ENCODE measurements around the gene USP40.

The USP40 gene

DNA sequence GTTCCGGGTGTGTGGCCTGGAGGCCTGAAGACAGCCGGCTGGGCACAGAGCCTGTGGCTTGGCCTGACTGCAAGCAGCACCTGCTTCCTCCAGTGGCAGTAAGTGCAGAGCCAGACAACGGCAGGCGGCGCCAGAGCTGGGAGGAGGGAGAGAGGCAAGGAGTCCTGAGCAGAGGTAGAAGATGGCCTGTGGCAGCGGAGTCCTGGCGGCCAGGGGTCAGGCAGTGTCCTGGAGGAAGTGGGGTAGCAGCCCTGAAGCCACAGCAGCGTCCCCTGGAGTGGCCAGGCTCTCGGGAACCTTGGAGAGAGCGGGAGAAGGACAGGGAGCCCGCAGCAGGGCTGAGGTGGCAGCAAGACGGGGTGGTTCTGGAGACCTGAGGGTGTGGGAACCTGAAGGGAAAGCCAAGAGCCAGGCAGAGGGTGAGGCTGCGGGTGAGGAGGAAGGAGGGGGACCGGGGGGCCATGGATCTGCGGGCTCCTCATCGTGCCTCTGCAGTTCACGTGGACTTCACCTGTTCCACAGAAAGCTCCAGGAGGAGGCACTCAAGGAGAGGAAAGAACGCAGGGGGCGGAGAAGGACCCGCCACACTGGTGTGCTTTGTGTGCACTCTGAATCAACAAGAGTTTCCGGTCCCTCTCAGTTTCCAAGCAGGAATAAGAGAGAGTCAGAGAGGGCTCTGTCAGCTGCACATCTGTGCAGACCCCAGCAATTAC, 85.9 kb downstream of the USP40 start:
- no peaks in the 10 kb centered on the region for H3K27me3 ChIP-seq (ENCODE audit: insufficient read depth, low read length, poor library complexity)
- WGBS (ENCODE audit: extremely low coverage, insufficient coverage, low lambda C conversion rate), result no CpG with 5 or more reads among the region's 21 CpGs
- no peaks in the 10 kb centered on the region for H3K4me1 ChIP-seq (ENCODE audit: control insufficient read depth, low read depth, low read length)
- H2BK120ac ChIP-seq (ENCODE audit: low read depth, low read length), result no peak overlapping the region
- no peak overlapping the region for H2BK15ac ChIP-seq (replicated peaks; ENCODE audit: low read depth)
- H2AK5ac ChIP-seq (ENCODE audit: low read length), result no peak overlapping the region
- H3K4me3 ChIP-seq (ENCODE audit: low read length), result no peak overlapping the region
- no peak overlapping the region for H3K56ac ChIP-seq (ENCODE audit: low read length)
- H3K79me2 ChIP-seq (ENCODE audit: control insufficient read depth, insufficient read depth, low read length), result no peaks in the 10 kb centered on the region
- H3K18ac ChIP-seq (ENCODE audit: low read length), result no peak overlapping the region
- H3K9ac ChIP-seq (ENCODE audit: low read length), result no peak overlapping the region
- H3K23ac ChIP-seq (ENCODE audit: low read length), result no peak overlapping the region
- H3K79me1 ChIP-seq (ENCODE audit: low read length), result no peaks in the 10 kb centered on the region
- no peak overlapping the region for H3K4me2 ChIP-seq (ENCODE audit: low read length)
- H3K36me3 ChIP-seq (ENCODE audit: control insufficient read depth, insufficient read depth, low read length), result no peaks in the 10 kb centered on the region
- H3K27ac ChIP-seq (ENCODE audit: low read depth, low read length), result no peak overlapping the region
- DNase-seq, result no peak
- no peak overlapping the region for H4K8ac ChIP-seq (ENCODE audit: low read depth, low read length)
- H4K5ac ChIP-seq (ENCODE audit: low read length), result no peak overlapping the region
- H3K4ac ChIP-seq (ENCODE audit: low read depth, low read length), result no peak overlapping the region
- H2BK5ac ChIP-seq (ENCODE audit: low read length), result no peak overlapping the region

DNA sequence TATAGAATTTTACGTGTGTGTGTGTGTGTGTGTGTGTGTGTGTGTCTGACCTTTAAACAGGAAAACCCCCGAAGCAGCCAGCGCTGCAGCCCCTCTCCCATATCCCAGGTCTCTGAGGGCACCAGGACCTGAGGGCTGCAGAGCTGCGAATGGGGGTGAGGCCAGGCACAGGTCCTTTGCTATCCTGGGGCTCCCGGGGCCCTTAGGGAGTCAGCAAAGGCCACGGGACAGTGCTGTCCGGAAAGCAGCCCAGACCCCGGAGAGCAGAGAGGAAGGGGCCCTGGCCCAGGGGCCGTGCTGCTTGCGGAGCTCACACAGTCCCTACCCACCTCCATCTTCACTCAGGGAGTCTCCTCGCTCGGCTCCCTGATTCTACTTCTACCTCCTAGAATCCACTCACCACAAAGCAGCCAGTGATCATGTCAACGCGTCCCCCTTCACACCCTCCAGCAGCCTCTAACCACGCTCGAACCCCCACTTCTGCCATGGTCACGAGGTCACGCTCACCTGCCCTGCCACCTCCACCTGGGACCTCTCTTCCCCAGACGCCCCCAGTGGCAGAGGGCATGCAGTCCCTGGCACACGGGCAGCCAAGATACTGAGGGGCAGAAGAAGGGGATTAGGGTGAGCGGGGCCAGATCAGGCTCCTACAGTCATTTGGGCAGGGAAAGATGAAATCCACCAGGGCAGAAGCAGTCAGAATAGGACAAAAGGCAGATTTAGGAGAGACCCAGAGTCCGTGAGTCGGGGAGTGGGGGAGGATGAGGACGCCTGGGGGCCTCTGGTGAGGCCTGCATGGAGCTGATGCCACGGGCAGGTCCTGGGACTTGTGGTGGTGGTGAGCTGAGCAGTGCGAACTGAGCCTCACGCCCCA, 86.7 kb downstream of the USP40 start:
- no peak for DNase-seq
- H3K9ac ChIP-seq (ENCODE audit: low read length), result no peak overlapping the region
- H3K27ac ChIP-seq (ENCODE audit: low read depth, low read length), result no peak overlapping the region
- WGBS (ENCODE audit: extremely low coverage, insufficient coverage, low lambda C conversion rate), result no CpG with 5 or more reads among the region's 27 CpGs
- no peaks in the 10 kb centered on the region for H3K4me1 ChIP-seq (ENCODE audit: control insufficient read depth, low read depth, low read length)
- no peaks in the 10 kb centered on the region for H3K79me1 ChIP-seq (ENCODE audit: low read length)
- no peaks in the 10 kb centered on the region for H3K27me3 ChIP-seq (ENCODE audit: insufficient read depth, low read length, poor library complexity)
- H3K4me3 ChIP-seq (ENCODE audit: low read length), result no peak overlapping the region
- H3K4me2 ChIP-seq (ENCODE audit: low read length), result no peak overlapping the region
- no peak overlapping the region for H2AK5ac ChIP-seq (ENCODE audit: low read length)
- H4K5ac ChIP-seq (ENCODE audit: low read length), result no peak overlapping the region
- no peak overlapping the region for H2BK120ac ChIP-seq (ENCODE audit: low read depth, low read length)
- H2BK15ac ChIP-seq (replicated peaks; ENCODE audit: low read depth), result no peak overlapping the region
- H3K36me3 ChIP-seq (ENCODE audit: control insufficient read depth, insufficient read depth, low read length), result no peaks in the 10 kb centered on the region
- no peak overlapping the region for H3K18ac ChIP-seq (ENCODE audit: low read length)
- H3K4ac ChIP-seq (ENCODE audit: low read depth, low read length), result no peak overlapping the region
- no peak overlapping the region for H3K56ac ChIP-seq (ENCODE audit: low read length)
- H4K8ac ChIP-seq (ENCODE audit: low read depth, low read length), result no peak overlapping the region
- no peak overlapping the region for H2BK5ac ChIP-seq (ENCODE audit: low read length)
- H3K23ac ChIP-seq (ENCODE audit: low read length), result no peak overlapping the region
- no peaks in the 10 kb centered on the region for H3K79me2 ChIP-seq (ENCODE audit: control insufficient read depth, insufficient read depth, low read length)

DNA sequence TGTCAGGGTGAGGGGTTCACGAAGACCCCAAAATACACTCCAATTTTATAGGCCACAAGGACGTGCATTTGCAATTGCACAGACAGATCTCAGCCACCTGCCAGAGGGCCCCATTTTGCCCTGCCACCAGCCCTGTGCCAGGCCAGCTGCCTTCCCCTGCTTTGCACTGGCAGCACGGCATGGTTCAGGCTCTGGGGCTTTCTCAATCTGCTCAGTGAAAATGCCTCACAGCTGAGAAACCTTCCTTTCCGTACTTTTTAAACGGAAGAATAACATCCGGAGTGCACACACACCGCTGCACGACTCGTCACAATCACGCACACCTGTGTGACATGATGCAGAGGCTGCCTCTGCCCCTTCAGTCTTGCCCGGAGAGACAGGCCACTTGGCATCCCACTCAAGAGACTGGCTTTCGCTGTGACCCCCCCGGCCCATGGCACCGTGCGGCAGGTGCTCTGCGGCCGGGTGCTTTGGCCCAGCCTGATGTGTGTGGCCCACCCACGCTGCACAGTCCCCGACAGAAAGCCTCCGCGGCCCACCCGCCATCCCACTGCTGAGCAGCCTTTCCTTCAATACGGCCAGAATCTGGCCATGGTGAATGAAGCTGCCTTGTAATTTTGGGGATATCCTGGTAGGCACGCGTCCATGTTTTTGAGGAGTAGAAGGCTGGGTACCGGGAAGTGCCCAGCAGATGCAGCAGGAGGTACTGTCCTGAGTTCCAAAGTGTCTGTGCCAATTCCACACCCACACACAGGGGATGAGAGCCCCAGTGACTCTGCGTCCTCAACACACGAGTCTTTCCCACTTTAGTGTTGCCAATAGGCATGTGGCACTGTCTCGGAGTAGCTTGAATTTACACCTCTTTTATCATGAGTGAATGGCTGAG, 88.8 kb downstream of the USP40 start:
- H3K27me3 ChIP-seq (ENCODE audit: insufficient read depth, low read length, poor library complexity), result no peaks in the 10 kb centered on the region
- H2AK5ac ChIP-seq (ENCODE audit: low read length), result no peak overlapping the region
- H3K79me1 ChIP-seq (ENCODE audit: low read length), result no peaks in the 10 kb centered on the region
- no peak overlapping the region for H3K4me2 ChIP-seq (ENCODE audit: low read length)
- no peaks in the 10 kb centered on the region for H3K4me1 ChIP-seq (ENCODE audit: control insufficient read depth, low read depth, low read length)
- H3K56ac ChIP-seq (ENCODE audit: low read length), result no peak overlapping the region
- no peaks in the 10 kb centered on the region for H3K79me2 ChIP-seq (ENCODE audit: control insufficient read depth, insufficient read depth, low read length)
- H4K5ac ChIP-seq (ENCODE audit: low read length), result no peak overlapping the region
- no peak overlapping the region for H2BK120ac ChIP-seq (ENCODE audit: low read depth, low read length)
- no peak overlapping the region for H4K8ac ChIP-seq (ENCODE audit: low read depth, low read length)
- H3K4me3 ChIP-seq (ENCODE audit: low read length), result no peak overlapping the region
- no peak overlapping the region for H3K18ac ChIP-seq (ENCODE audit: low read length)
- no peaks in the 10 kb centered on the region for H3K36me3 ChIP-seq (ENCODE audit: control insufficient read depth, insufficient read depth, low read length)
- DNase-seq, result no peak
- H3K23ac ChIP-seq (ENCODE audit: low read length), result no peak overlapping the region
- H2BK5ac ChIP-seq (ENCODE audit: low read length), result no peak overlapping the region
- H3K9ac ChIP-seq (ENCODE audit: low read length), result no peak overlapping the region
- no peak overlapping the region for H3K27ac ChIP-seq (ENCODE audit: low read depth, low read length)
- WGBS (ENCODE audit: extremely low coverage, insufficient coverage, low lambda C conversion rate), result no CpG with 5 or more reads among the region's 29 CpGs
- no peak overlapping the region for H3K4ac ChIP-seq (ENCODE audit: low read depth, low read length)
- H2BK15ac ChIP-seq (replicated peaks; ENCODE audit: low read depth), result no peak overlapping the region

DNA sequence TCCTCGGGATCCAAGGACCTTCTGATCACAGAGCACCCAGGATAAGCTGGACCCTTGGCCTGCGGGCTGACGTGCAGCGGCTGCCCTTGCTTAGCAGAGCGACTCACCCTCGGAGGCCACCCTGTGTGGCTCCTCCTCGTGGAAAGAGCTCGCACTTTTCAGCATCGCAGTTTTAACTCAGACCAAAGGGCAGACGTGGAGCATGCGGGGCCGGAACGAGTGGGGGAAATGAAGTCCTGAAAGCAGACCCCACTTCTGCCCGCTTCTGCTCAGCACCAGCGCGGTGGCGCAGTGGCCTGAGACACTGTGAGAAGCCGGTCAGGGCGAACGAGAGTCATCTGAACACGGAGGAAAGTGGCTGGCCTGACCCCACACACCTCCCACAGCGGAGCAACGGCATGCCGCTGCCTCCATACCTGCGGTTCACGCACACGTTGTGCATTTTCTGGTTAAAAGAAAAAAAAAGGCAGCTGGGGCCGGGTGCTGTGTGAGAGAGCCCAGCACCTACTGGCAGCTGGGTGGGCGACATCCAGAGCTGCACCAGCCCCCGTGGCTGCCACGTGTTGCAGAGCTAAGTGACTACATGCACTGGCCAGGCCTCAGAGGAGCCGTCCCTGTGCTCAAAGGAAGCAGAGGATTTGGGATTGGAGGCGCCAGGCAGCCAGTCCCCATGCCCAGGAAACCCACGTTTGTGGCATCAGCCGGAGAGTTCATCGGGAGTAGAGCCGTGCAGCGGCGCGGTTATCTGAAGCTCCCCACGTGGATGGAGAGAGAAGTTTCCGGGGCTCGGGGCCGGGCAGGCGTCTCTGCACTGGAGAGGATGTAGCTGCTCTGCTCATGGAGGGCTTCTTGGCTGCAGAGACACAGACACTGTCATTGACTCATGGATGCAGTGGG, 89.7 kb downstream of the USP40 start:
- Histone ChIP-seq H3K23ac (ENCODE audit: low read length) (no peak overlapping the region), H3K56ac (ENCODE audit: low read length) (no peak overlapping the region), H2BK15ac (replicated peaks; ENCODE audit: low read depth) (no peak overlapping the region), H3K9ac (ENCODE audit: low read length) (no peak overlapping the region), H3K79me2 (ENCODE audit: control insufficient read depth, insufficient read depth, low read length) (no peaks in the 10 kb centered on the region), H3K18ac (ENCODE audit: low read length) (no peak overlapping the region), H3K4me2 (ENCODE audit: low read length) (no peak overlapping the region), H3K4ac (ENCODE audit: low read depth, low read length) (no peak overlapping the region), H2BK120ac (ENCODE audit: low read depth, low read length) (no peak overlapping the region), H3K79me1 (ENCODE audit: low read length) (no peaks in the 10 kb centered on the region), H4K5ac (ENCODE audit: low read length) (no peak overlapping the region), H3K36me3 (ENCODE audit: control insufficient read depth, insufficient read depth, low read length) (no peaks in the 10 kb centered on the region), H2AK5ac (ENCODE audit: low read length) (no peak overlapping the region), H3K27ac (ENCODE audit: low read depth, low read length) (no peak overlapping the region), H3K4me3 (ENCODE audit: low read length) (no peak overlapping the region), H3K27me3 (ENCODE audit: insufficient read depth, low read length, poor library complexity) (no peaks in the 10 kb centered on the region), H2BK5ac (ENCODE audit: low read length) (no peak overlapping the region), H4K8ac (ENCODE audit: low read depth, low read length) (no peak overlapping the region), H3K4me1 (ENCODE audit: control insufficient read depth, low read depth, low read length) (no peaks in the 10 kb centered on the region)
- no CpG with 5 or more reads among the region's 45 CpGs for WGBS (ENCODE audit: extremely low coverage, insufficient coverage, low lambda C conversion rate)
- DNase-seq, result no peak

DNA sequence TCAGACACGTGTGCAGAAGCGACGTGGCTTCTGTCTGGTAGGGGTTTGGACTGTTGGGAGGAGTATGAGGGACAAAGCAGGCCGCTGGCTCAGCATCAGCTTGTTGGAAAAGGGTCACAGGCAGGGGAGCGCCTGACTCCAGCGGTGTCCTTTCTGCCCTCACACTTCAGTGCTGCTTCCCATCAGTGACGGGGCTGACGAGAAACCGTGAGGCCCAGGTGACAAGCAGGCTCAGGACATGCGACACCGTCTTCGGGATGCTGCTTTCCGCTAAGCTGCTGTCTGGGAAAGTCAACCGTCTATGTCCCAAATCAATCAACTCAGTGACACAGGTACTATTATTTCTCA, 90.5 kb downstream of the USP40 start:
- no peak overlapping the region for H4K5ac ChIP-seq (ENCODE audit: low read length)
- H3K4ac ChIP-seq (ENCODE audit: low read depth, low read length), result no peak overlapping the region
- H3K79me2 ChIP-seq (ENCODE audit: control insufficient read depth, insufficient read depth, low read length), result no peaks in the 10 kb centered on the region
- H3K56ac ChIP-seq (ENCODE audit: low read length), result no peak overlapping the region
- no peak overlapping the region for H2BK15ac ChIP-seq (replicated peaks; ENCODE audit: low read depth)
- H2BK120ac ChIP-seq (ENCODE audit: low read depth, low read length), result no peak overlapping the region
- H2BK5ac ChIP-seq (ENCODE audit: low read length), result no peak overlapping the region
- H3K9ac ChIP-seq (ENCODE audit: low read length), result no peak overlapping the region
- no peaks in the 10 kb centered on the region for H3K27me3 ChIP-seq (ENCODE audit: insufficient read depth, low read length, poor library complexity)
- no peaks in the 10 kb centered on the region for H3K36me3 ChIP-seq (ENCODE audit: control insufficient read depth, insufficient read depth, low read length)
- H3K79me1 ChIP-seq (ENCODE audit: low read length), result no peaks in the 10 kb centered on the region
- no peak overlapping the region for H2AK5ac ChIP-seq (ENCODE audit: low read length)
- H3K4me3 ChIP-seq (ENCODE audit: low read length), result no peak overlapping the region
- H3K23ac ChIP-seq (ENCODE audit: low read length), result no peak overlapping the region
- no peak for DNase-seq
- H3K18ac ChIP-seq (ENCODE audit: low read length), result no peak overlapping the region
- H4K8ac ChIP-seq (ENCODE audit: low read depth, low read length), result no peak overlapping the region
- WGBS (ENCODE audit: extremely low coverage, insufficient coverage, low lambda C conversion rate), result no CpG with 5 or more reads among the region's 14 CpGs
- no peaks in the 10 kb centered on the region for H3K4me1 ChIP-seq (ENCODE audit: control insufficient read depth, low read depth, low read length)
- H3K27ac ChIP-seq (ENCODE audit: low read depth, low read length), result no peak overlapping the region
- H3K4me2 ChIP-seq (ENCODE audit: low read length), result no peak overlapping the region

Measured in mesendoderm (in vitro differentiated cells).